Mesothelial cell of epicardium (in vitro differentiated cells): ENCODE data around the gene CUX1. TPM values are rescaled to one million over a fixed set of nuclear protein-coding genes. Genes with fewer than 3 reads are reported as not detected.
A peak's percentile ranks its signal among the peaks of the same experiment; 100 is the strongest.

Source experiments
- DNase-seq, 2 experiments: peaks; one replicate each; pipeline ENCODE4 v3.0.0; 2021; ENCODE audit warnings: low spot score in 2 of 2; ENCODE audit not compliant: unreplicated experiment in 2 of 2
- H3K27ac Mint-ChIP-seq: 2 replicates; pipeline ENCODE4 v1.8.0; 2021; ENCODE audit warnings: mixed read lengths
- H3K27me3 Mint-ChIP-seq: 2 replicates; pipeline ENCODE4 v1.8.0; 2021; ENCODE audit warnings: low read depth, mixed read lengths
- H3K36me3 Mint-ChIP-seq: 2 replicates; pipeline ENCODE4 v1.8.0; 2021; ENCODE audit warnings: mixed read lengths
- H3K4me1 Mint-ChIP-seq: 2 replicates; pipeline ENCODE4 v1.8.0; 2021; ENCODE audit warnings: mixed read lengths
- H3K4me3 Mint-ChIP-seq: 2 replicates; pipeline ENCODE4 v1.8.0; 2021; ENCODE audit warnings: mild to moderate bottlenecking, moderate library complexity, mixed read lengths
- H3K9me3 Mint-ChIP-seq: 2 replicates; pipeline ENCODE4 v1.8.0; 2021; ENCODE audit warnings: mixed read lengths
- CTCF ChIP-seq: fragments of 200-600 bp; sonication (generic); IDR thresholded peaks from one replicate; pipeline ENCODE4 v1.5.0; 2021; ENCODE audit warnings: antibody characterized with exemption; ENCODE audit not compliant: unreplicated experiment
- total RNA-seq: library from RNA; stranded (reverse); gene quantifications from 3 replicates; pipeline ENCODE4 v1.2.1, GENCODE V29; 2021

Gene CUX1
- total RNA-seq, 1 donor from 2014 or later, result 158 TPM

- Mint-ChIP-seq H3K27me3 (no peaks in the 10 kb centered on the region), H3K4me1 (peaks cover 59% of the 10 kb centered on the region), H3K36me3 (no peaks in the 10 kb centered on the region), H3K9me3 (no peaks in the 10 kb centered on the region), H3K4me3 (no peak overlapping the region), H3K27ac (peak overlapping the region; percentile 49)
- no peak for TF ChIP-seq CTCF
- DNase-seq, result no peak
These were observed 42.1 kb downstream of the CUX1 start for GRCh38 chr7:101859411-101860106.

- no peaks in the 10 kb centered on the region for H3K9me3 Mint-ChIP-seq
- H3K27me3 Mint-ChIP-seq, result no peaks in the 10 kb centered on the region
- H3K36me3 Mint-ChIP-seq, result peaks cover 2% of the 10 kb centered on the region
- TF ChIP-seq CTCF, result no peak
- H3K4me1 Mint-ChIP-seq, result peaks cover 62% of the 10 kb centered on the region
- no peak for DNase-seq
- no peak overlapping the region for H3K27ac Mint-ChIP-seq
- no peak overlapping the region for H3K4me3 Mint-ChIP-seq
These were observed 43.1 kb downstream of the CUX1 start for GRCh38 chr7:101860316-101861217.

- no peak for TF ChIP-seq CTCF
- DNase-seq, result no peak
- H3K27ac Mint-ChIP-seq, result no peak overlapping the region
- no peaks in the 10 kb centered on the region for H3K27me3 Mint-ChIP-seq
- no peak overlapping the region for H3K4me3 Mint-ChIP-seq
- H3K36me3 Mint-ChIP-seq, result peaks cover 4% of the 10 kb centered on the region
- peaks cover 61% of the 10 kb centered on the region for H3K4me1 Mint-ChIP-seq
- no peaks in the 10 kb centered on the region for H3K9me3 Mint-ChIP-seq
These were observed 43.9 kb downstream of the CUX1 start for GRCh38 chr7:101861218-101861775.

- no peak for DNase-seq
- TF ChIP-seq CTCF, result no peak
- Mint-ChIP-seq H3K4me1 (peaks cover 50% of the 10 kb centered on the region), H3K27ac (peak overlapping the region; percentile 7), H3K27me3 (no peaks in the 10 kb centered on the region), H3K9me3 (no peaks in the 10 kb centered on the region), H3K4me3 (no peak overlapping the region), H3K36me3 (peaks cover 4% of the 10 kb centered on the region)
These were observed 45.1 kb downstream of the CUX1 start for GRCh38 chr7:101862280-101863220.

- Mint-ChIP-seq H3K27ac (no peak overlapping the region), H3K4me1 (peaks cover 53% of the 10 kb centered on the region)
These were observed 46.2 kb downstream of the CUX1 start for GRCh38 chr7:101863598-101863997.

More at GRCh38 chr7:101863598-101863997, 46.2 kb downstream of the CUX1 start:
- no peak for DNase-seq
- no peaks in the 10 kb centered on the region for H3K9me3 Mint-ChIP-seq
- TF ChIP-seq CTCF, result no peak
- no peak overlapping the region for H3K4me3 Mint-ChIP-seq
- H3K27me3 Mint-ChIP-seq, result no peaks in the 10 kb centered on the region
- H3K36me3 Mint-ChIP-seq, result peaks cover 4% of the 10 kb centered on the region
